H1 (cell line): ENCODE measurements around the gene CREBBP. TPM values are rescaled to one million over a fixed set of nuclear protein-coding genes. Genes with fewer than 3 reads are reported as not detected.

Source experiments
- CTCF ChIA-PET: fragments of 300-600 bp; sonication (Branson Sonifier 250); formaldehyde crosslinking; loops from one replicate; lab custom pipeline; 2021; ENCODE audit not compliant: partially characterized antibody; lab: Charles Lee
- POLR2A ChIA-PET: fragments of 300-600 bp; sonication (Branson Sonifier 250); formaldehyde crosslinking; loops from one replicate; lab custom pipeline; 2021; ENCODE audit warnings: inconsistent platforms; ENCODE audit not compliant: partially characterized antibody; lab: Charles Lee
- DNase-seq, 2 experiments: peaks; one replicate each; pipeline versions ENCODE4 v3.0.0 to v3.0.0-alpha.2; 2010 to 2022; ENCODE audit warnings: low spot score in 2 of 2, low read depth in 1 of 2, mixed read lengths in 1 of 2
- FAIRE-seq: peaks from 2 replicates; lab custom pipeline; 2011; peaks lifted over from hg19 to GRCh38; lab: Jason Lieb, UNC
- H2AFZ ChIP-seq: 2 replicates; pipeline ENCODE4 v1.8.1; 2012; ENCODE audit warnings: low read length, inconsistent platforms
- H2AK5ac ChIP-seq: 2 replicates; pipeline ENCODE4 v1.6.1; 2013; ENCODE audit warnings: low read depth, low read length
- H2BK120ac ChIP-seq: replicated peaks from 2 replicates; pipeline ENCODE3; 2013; ENCODE audit warnings: low read depth, low read length, inconsistent platforms
- H2BK12ac ChIP-seq: 2 replicates; pipeline ENCODE4 v1.6.1; 2013; ENCODE audit warnings: low read depth, low read length
- H2BK15ac ChIP-seq: 2 replicates; pipeline ENCODE4 v1.6.1; 2013; ENCODE audit warnings: low read length
- H2BK20ac ChIP-seq: 2 replicates; pipeline ENCODE4 v1.6.1; 2013; ENCODE audit warnings: low read length
- H2BK5ac ChIP-seq: 2 replicates; pipeline ENCODE4 v1.6.1; 2013; ENCODE audit warnings: low read depth, low read length
- H3K14ac ChIP-seq: 2 replicates; pipeline ENCODE4 v1.6.1; 2013; ENCODE audit warnings: inconsistent platforms; ENCODE audit not compliant: insufficient read length
- H3K18ac ChIP-seq: 2 replicates; pipeline ENCODE4 v1.6.1; 2013; ENCODE audit warnings: low read length; ENCODE audit errors: extremely low read depth
- H3K23ac ChIP-seq: 2 replicates; pipeline ENCODE4 v1.6.1; 2013; ENCODE audit warnings: inconsistent platforms; ENCODE audit not compliant: insufficient read length
- H3K23me2 ChIP-seq: 2 replicates; pipeline ENCODE4 v1.6.1; 2013; ENCODE audit warnings: low read depth, low read length
- H3K27ac ChIP-seq: 2 replicates; pipeline ENCODE4 v1.6.1; 2011; ENCODE audit warnings: low read depth, low read length, inconsistent platforms
- H3K27me3 ChIP-seq, 4 experiments: replicated peaks in 1 of 4; 1 replicate in 1 of 4; 2 replicates in 3 of 4; pipeline versions ENCODE4 v1.6.1 to v1.8.1; 2011 to 2013; ENCODE audit warnings: low read length in 3 of 4, mild to moderate bottlenecking in 3 of 4, inconsistent platforms in 2 of 4, mixed read lengths in 2 of 4, moderate library complexity in 1 of 4; ENCODE audit not compliant: control insufficient read depth in 3 of 4, insufficient read depth in 3 of 4; ENCODE audit errors: extremely low read depth in 1 of 4
- H3K36me3 ChIP-seq, 4 experiments: 2 replicates each; pipeline versions ENCODE4 v1.6.1 to v1.8.1; 2011 to 2013; ENCODE audit warnings: mild to moderate bottlenecking in 4 of 4, low read length in 3 of 4, moderate library complexity in 2 of 4, control low read depth in 1 of 4, inconsistent platforms in 1 of 4; ENCODE audit not compliant: insufficient read depth in 4 of 4, control insufficient read depth in 2 of 4
- H3K4ac ChIP-seq: replicated peaks from 2 replicates; pipeline ENCODE3; 2013; ENCODE audit warnings: low read length, low read depth, mixed read lengths, inconsistent platforms; ENCODE audit not compliant: insufficient read length
- H3K4me1 ChIP-seq, 4 experiments: replicated peaks in 1 of 4; 1 replicate in 1 of 4; 2 replicates in 3 of 4; pipeline versions ENCODE4 v1.6.1 to v1.8.1; 2011 to 2013; ENCODE audit warnings: low read length in 3 of 4, inconsistent platforms in 2 of 4, mixed read lengths in 1 of 4; ENCODE audit not compliant: insufficient read depth in 4 of 4, control insufficient read depth in 3 of 4
- H3K4me2 ChIP-seq, 2 experiments: 2 replicates each; pipeline versions ENCODE4 v1.6.1 to v1.8.1; 2011 to 2013; ENCODE audit warnings: low read depth in 2 of 2, low read length in 2 of 2, control low read depth in 1 of 2, inconsistent platforms in 1 of 2, mild to moderate bottlenecking in 1 of 2; ENCODE audit not compliant: insufficient read depth in 1 of 2
- H3K4me3 ChIP-seq, 4 experiments: fragments of 200-600, 300-600 bp in 1 of 4; sonication (generic), shearing (Covaris generic), sonication (Bioruptor Twin) in 1 of 4; 2 replicates each; pipeline versions ENCODE4 v1.5.1 to v1.8.1; 2011 to 2016; ENCODE audit warnings: low read length in 4 of 4, low read depth in 3 of 4, control low read depth in 2 of 4, inconsistent platforms in 2 of 4, mild to moderate bottlenecking in 2 of 4, mixed read lengths in 1 of 4, moderate library complexity in 1 of 4; ENCODE audit not compliant: insufficient read depth in 2 of 4; ENCODE audit errors: extremely low read depth in 1 of 4
- H3K56ac ChIP-seq: replicated peaks from 2 replicates; pipeline ENCODE3; 2013; ENCODE audit warnings: low read depth, mild to moderate bottlenecking, mixed read lengths, low read length, inconsistent platforms; ENCODE audit not compliant: insufficient read length
- H3K79me1 ChIP-seq: 2 replicates; pipeline ENCODE4 v1.6.1; 2013; ENCODE audit warnings: low read depth, low read length, control low read depth
- H3K79me2 ChIP-seq, 2 experiments: 2 replicates each; pipeline versions ENCODE4 v1.6.1 to v1.8.1; 2012 to 2013; ENCODE audit warnings: low read length in 2 of 2, mild to moderate bottlenecking in 2 of 2, inconsistent platforms in 1 of 2; ENCODE audit not compliant: insufficient read depth in 2 of 2, control insufficient read depth in 1 of 2
- H3K9ac ChIP-seq, 4 experiments: replicated peaks in 1 of 4; 1 replicate in 1 of 4; 2 replicates in 3 of 4; pipeline versions ENCODE4 v1.6.1 to v1.8.1; 2011 to 2013; ENCODE audit warnings: low read depth in 3 of 4, low read length in 3 of 4, control low read depth in 2 of 4, mild to moderate bottlenecking in 2 of 4, moderate library complexity in 2 of 4, inconsistent platforms in 1 of 4; ENCODE audit errors: extremely low read depth in 1 of 4
- H3K9me3 ChIP-seq, 2 experiments: 2 replicates each; pipeline versions ENCODE4 v1.6.1 to v1.8.1; 2012 to 2013; ENCODE audit warnings: mild to moderate bottlenecking in 2 of 2, moderate library complexity in 2 of 2, control low read depth in 1 of 2, inconsistent platforms in 1 of 2, low read depth in 1 of 2, low read length in 1 of 2, mixed read lengths in 1 of 2; ENCODE audit not compliant: insufficient read depth in 2 of 2
- H4K20me1 ChIP-seq, 2 experiments: replicated peaks in 1 of 2; 2 replicates each; pipeline versions ENCODE3 to v1.8.1; 2011 to 2013; ENCODE audit warnings: inconsistent platforms in 2 of 2, low read length in 2 of 2, mild to moderate bottlenecking in 1 of 2; ENCODE audit not compliant: insufficient read depth in 2 of 2, control insufficient read depth in 1 of 2
- H4K5ac ChIP-seq: 2 replicates; pipeline ENCODE4 v1.6.1; 2013; ENCODE audit warnings: low read length, low read depth, mixed read lengths, inconsistent platforms; ENCODE audit not compliant: insufficient read length
- H4K8ac ChIP-seq: 2 replicates; pipeline ENCODE4 v1.8.0; 2013; ENCODE audit warnings: mild to moderate bottlenecking, moderate library complexity, low read length, inconsistent platforms; ENCODE audit not compliant: insufficient read depth; ENCODE audit errors: extremely low read depth
- H4K91ac ChIP-seq: replicated peaks from 2 replicates; pipeline ENCODE3; 2013; ENCODE audit warnings: low read length, mixed read lengths, inconsistent platforms; ENCODE audit not compliant: insufficient read length
- BACH1 ChIP-seq: IDR thresholded peaks from 2 replicates; pipeline ENCODE4 v1.6.1; 2012; ENCODE audit warnings: low read length, improper control_type of control experiment
- CREB1 ChIP-seq: IDR thresholded peaks from 2 replicates; pipeline ENCODE4 v1.6.1; 2012; ENCODE audit warnings: inconsistent platforms
- EP300 ChIP-seq, 2 experiments: IDR thresholded peaks; 1 replicate in 1 of 2; 2 replicates in 1 of 2; pipeline ENCODE4 v1.6.1; 2011 to 2012; ENCODE audit warnings: low read depth in 2 of 2, low read length in 2 of 2, mild to moderate bottlenecking in 2 of 2, borderline replicate concordance in 1 of 2, inconsistent platforms in 1 of 2, moderate library complexity in 1 of 2
- JUN ChIP-seq: IDR thresholded peaks from 2 replicates; pipeline ENCODE4 v1.6.1; 2011; ENCODE audit warnings: low read depth, mild to moderate bottlenecking, improper control_type of control experiment, low read length
- JUND ChIP-seq: IDR thresholded peaks from 2 replicates; pipeline ENCODE4 v1.6.1; 2011; ENCODE audit warnings: mild to moderate bottlenecking, improper control_type of control experiment, low read length
- SAP30 ChIP-seq: fragments of 300-600 bp; sonication (generic); IDR thresholded peaks from 2 replicates; pipeline ENCODE4 v1.7.1; 2012; ENCODE audit warnings: low read length, moderate library complexity, mild to moderate bottlenecking, inconsistent platforms; ENCODE audit not compliant: insufficient read depth, insufficient replicate concordance
- YY1 ChIP-seq: IDR thresholded peaks from 2 replicates; pipeline ENCODE4 v1.6.1; 2011; ENCODE audit warnings: low read depth, mild to moderate bottlenecking, low read length
- WGBS, 2 experiments: shearing (Covaris generic) in 1 of 2; methylation state at CpG; one replicate each; pipeline versions ENCODE4 v1.1.6 to v1.1.7; 2013 to 2015; ENCODE audit warnings: low lambda C conversion rate in 2 of 2, mixed read lengths in 2 of 2, inconsistent platforms in 1 of 2, low coverage in 1 of 2, missing lambda C conversion rate in 1 of 2; ENCODE audit not compliant: insufficient replicate concordance in 2 of 2, insufficient coverage in 1 of 2, insufficient read length in 1 of 2; ENCODE audit errors: extremely low coverage in 1 of 2, missing lambda C conversion rate in 1 of 2; 5-methylcytosine and 5-hydroxymethylcytosine counted together
- polyA plus RNA-seq, 7 experiments: library from polyadenylated mRNA; depleted of rRNA in 3 of 7; stranded (reverse) in 5 of 7; unstranded in 2 of 7; fragments of >200 nt in 5 of 7; fragments of 200-250 nt in 2 of 7; gene quantifications; 1 replicate in 5 of 7; 2 replicates in 1 of 7; 4 replicates in 1 of 7; pipeline versions ENCODE4 v1.2.1 to v1.2.3, GENCODE V29; 2011 to 2013; ENCODE audit warnings: missing spikeins in 2 of 7, mixed read lengths in 2 of 7
- total RNA-seq: library from RNA; stranded (reverse); fragmentation: NEBNext Ultra II Directional; extraction: Animal tissue kit (Norgen Biotek cat#: 25700); gene quantifications from 2 replicates; pipeline ENCODE4 v1.2.1, GENCODE V29; 2021
- TF ChIP-seq, protein P1 (sequence below): IDR thresholded peaks from 2 replicates; pipeline ENCODE4 v1.6.1; 2012; ENCODE audit warnings: low read length, inconsistent platforms

The CREBBP gene
- total and polyA plus RNA-seq, 2 of the 8 experiments (the other 6 are each of a cell fraction or from before 2014, with no cell fraction given) = 10.0 to 60.1 TPM

DNA sequence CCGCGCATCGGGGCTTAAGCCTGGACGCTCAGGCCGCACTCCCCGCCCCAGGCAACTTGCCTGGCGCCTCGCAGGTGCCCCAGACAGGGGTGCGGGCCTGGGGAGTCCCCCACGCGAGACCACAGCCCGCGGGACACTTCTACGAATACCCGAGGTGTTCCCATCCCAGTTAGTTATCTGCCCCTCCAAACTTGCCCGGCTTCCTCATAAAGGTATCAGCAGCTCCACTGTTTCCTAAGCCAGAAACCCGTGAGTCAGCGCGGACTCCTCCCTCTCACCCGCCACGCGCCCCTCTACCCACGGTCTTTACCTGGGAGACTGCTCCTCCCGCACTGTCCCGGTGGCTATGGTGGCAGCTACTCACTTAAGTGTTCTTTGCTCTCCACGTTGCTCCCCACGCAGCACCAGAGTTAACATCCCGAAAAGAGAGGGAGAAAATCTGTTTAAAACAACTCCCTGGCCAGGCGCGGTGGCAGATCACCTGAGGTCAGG, 1.0 kb upstream of the CREBBP start:
- H2BK120ac ChIP-seq = no peak overlapping the region
- peak overlapping the region; percentile 65 to 100 for H3K4me2 ChIP-seq
- peak overlapping the region; percentile 51 to 91 (median 81) for H3K9ac ChIP-seq
- H3K56ac ChIP-seq = no peak overlapping the region
- POLR2A ChIA-PET = interaction anchor here (1.1 to 1.9 kb wide), 6 partner anchors 10 to 164 kb away, joined by 3 to 13 read pairs (median 6); partner anchors contain the start of gene TRAP1
- CTCF ChIA-PET = interaction anchor here (0.8 kb wide), 1 partner anchor 58 kb away, joined by 4 read pairs; no protein-coding TSS in a partner anchor
- no peak overlapping the region for H3K27ac ChIP-seq
- H3K36me3 ChIP-seq = peaks cover 0 to 4% (median 0%) of the 10 kb centered on the region in 4 experiments; a peak in 1 of 8 replicates
- H4K8ac ChIP-seq = peak overlapping the region; percentile 96; the same call in 1 of the 2 replicates
- FAIRE-seq (no peak), DNase-seq (peak in 1 of 2 experiments; percentile 70)
- no peak overlapping the region for H2AK5ac ChIP-seq
- peak overlapping the region; percentile 69 for H3K4ac ChIP-seq
- H3K23ac ChIP-seq = no peak overlapping the region
- WGBS, 2 experiments = 43% methylated on average over 30 of the region's 30 CpGs; no CpG with 5 or more reads in 1 of the 2 experiments
- H2BK12ac ChIP-seq = no peak overlapping the region
- no peaks in the 10 kb centered on the region; a peak in 1 of 7 replicates for H3K27me3 ChIP-seq
- peaks cover 22 to 25% of the 10 kb centered on the region in 2 experiments for H4K20me1 ChIP-seq
- H3K18ac ChIP-seq = peak overlapping the region; percentile 51
- peak overlapping the region; percentile 79; the same call in 1 of the 2 replicates for H2AFZ ChIP-seq
- H2BK5ac ChIP-seq = peak overlapping the region; percentile 71; the same call in 1 of the 2 replicates
- no peak overlapping the region for H4K5ac ChIP-seq
- peaks cover 11% of the 10 kb centered on the region for H3K79me1 ChIP-seq
- TF ChIP-seq SAP30 (no peak), EP300 (IDR thresholded peaks at IDR 0.05; ENCODE audit: borderline replicate concordance in 1 of 2, low read depth in 2 of 2, low read length in 2 of 2) (no peak), CREB1 (no peak), BACH1 (peak; percentile 46; the same call in 1 of the 2 replicates), JUN (no peak), YY1 (no peak), JUND (no peak)
- TF ChIP-seq, protein P1, sequence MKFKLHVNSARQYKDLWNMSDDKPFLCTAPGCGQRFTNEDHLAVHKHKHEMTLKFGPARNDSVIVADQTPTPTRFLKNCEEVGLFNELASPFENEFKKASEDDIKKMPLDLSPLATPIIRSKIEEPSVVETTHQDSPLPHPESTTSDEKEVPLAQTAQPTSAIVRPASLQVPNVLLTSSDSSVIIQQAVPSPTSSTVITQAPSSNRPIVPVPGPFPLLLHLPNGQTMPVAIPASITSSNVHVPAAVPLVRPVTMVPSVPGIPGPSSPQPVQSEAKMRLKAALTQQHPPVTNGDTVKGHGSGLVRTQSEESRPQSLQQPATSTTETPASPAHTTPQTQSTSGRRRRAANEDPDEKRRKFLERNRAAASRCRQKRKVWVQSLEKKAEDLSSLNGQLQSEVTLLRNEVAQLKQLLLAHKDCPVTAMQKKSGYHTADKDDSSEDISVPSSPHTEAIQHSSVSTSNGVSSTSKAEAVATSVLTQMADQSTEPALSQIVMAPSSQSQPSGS = no peak
- no peak overlapping the region for H2BK15ac ChIP-seq
- peaks cover 11% of the 10 kb centered on the region for H3K23me2 ChIP-seq
- H3K4me3 ChIP-seq = peak overlapping the region; percentile 56 to 79 (median 68)
- H2BK20ac ChIP-seq = no peak overlapping the region
- H3K9me3 ChIP-seq = no peaks in the 10 kb centered on the region
- H3K14ac ChIP-seq = no peak overlapping the region
- no peak overlapping the region for H4K91ac ChIP-seq
- H3K79me2 ChIP-seq = peaks cover 20 to 30% of the 10 kb centered on the region in 2 experiments
- peaks cover 0 to 13% (median 3%) of the 10 kb centered on the region in 4 experiments; a peak in 6 of 7 replicates for H3K4me1 ChIP-seq
